WTC11 (cell line): ENCODE measurements around the gene CACNB4.

Experiments used
- TF ChIP-seq, protein P1 (sequence below): fragments of 200-600 bp; IDR thresholded peaks from 2 replicates; pipeline ENCODE4 v1.8.0; 2022; ENCODE audit warnings: antibody characterized with exemption
- TF ChIP-seq, protein P2 (sequence below): sonication (generic); formaldehyde crosslinking; conservative IDR thresholded peaks from 2 replicates; pipeline ENCODE4 v1.8.1; 2022; ENCODE audit warnings: mild to moderate bottlenecking, missing genetic modification reagents

DNA sequence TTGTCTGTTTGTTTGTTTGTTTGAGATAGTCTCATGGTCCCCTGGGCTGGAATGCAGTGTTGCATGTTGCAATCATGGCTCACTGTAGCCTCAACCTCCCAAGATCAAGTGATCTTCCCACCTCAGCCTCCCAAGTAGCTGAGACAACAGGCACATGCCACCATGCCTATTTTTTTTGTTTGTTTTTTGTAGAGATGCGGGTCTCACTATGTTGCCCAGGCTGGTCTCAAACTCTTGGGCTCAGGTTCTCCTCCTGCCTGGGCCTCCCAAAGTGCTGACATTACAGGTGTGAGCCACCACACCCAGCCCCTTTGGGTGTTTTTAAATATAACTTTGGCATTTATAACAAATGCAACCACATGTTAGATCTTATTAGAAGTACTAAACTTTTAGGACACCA, 308.2 kb downstream of the CACNB4 start:
- TF ChIP-seq, protein P1, sequence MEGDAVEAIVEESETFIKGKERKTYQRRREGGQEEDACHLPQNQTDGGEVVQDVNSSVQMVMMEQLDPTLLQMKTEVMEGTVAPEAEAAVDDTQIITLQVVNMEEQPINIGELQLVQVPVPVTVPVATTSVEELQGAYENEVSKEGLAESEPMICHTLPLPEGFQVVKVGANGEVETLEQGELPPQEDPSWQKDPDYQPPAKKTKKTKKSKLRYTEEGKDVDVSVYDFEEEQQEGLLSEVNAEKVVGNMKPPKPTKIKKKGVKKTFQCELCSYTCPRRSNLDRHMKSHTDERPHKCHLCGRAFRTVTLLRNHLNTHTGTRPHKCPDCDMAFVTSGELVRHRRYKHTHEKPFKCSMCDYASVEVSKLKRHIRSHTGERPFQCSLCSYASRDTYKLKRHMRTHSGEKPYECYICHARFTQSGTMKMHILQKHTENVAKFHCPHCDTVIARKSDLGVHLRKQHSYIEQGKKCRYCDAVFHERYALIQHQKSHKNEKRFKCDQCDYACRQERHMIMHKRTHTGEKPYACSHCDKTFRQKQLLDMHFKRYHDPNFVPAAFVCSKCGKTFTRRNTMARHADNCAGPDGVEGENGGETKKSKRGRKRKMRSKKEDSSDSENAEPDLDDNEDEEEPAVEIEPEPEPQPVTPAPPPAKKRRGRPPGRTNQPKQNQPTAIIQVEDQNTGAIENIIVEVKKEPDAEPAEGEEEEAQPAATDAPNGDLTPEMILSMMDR, result no peak
- TF ChIP-seq, protein P2, sequence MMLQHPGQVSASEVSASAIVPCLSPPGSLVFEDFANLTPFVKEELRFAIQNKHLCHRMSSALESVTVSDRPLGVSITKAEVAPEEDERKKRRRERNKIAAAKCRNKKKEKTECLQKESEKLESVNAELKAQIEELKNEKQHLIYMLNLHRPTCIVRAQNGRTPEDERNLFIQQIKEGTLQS (CRISPR knock-in tag), result no peak
